Natural killer cell (primary cell): Measurements from ENCODE around the gene ATP9A. TPM values are rescaled to one million over a fixed set of nuclear protein-coding genes. Genes with fewer than 3 reads are reported as not detected.
"Not testable (repeated sequence)": the region's sequence is repeated elsewhere in the genome, so short reads cannot be mapped to it uniquely, and the experiment has no call there.

ENCODE experiments used
- ATAC-seq, 3 donors: fragments of 150-1000 bp in 2 of 3; fragments of 200-7000 bp in 1 of 3; cut with Tn5 transposase; 1 replicate in 1 of 3; 2 replicates in 2 of 3; pipeline ENCODE4 v1.10.0; 2021; ENCODE audit warnings: mild to moderate bottlenecking in 2 of 3, moderate library complexity in 2 of 3
- DNase-seq, 2 donors: peaks; one replicate each; pipeline versions ENCODE4 v3.0.0 to v3.0.0-alpha.2; 2013 to 2021; ENCODE audit warnings: mixed read lengths in 1 of 2
- H3K27ac ChIP-seq: one replicate; pipeline ENCODE4 v1.5.1; 2013; ENCODE audit warnings: mild to moderate bottlenecking, low read length
- H3K27me3 ChIP-seq: one replicate; pipeline ENCODE4 v1.6.1; 2013; ENCODE audit warnings: low read length; ENCODE audit not compliant: control insufficient read depth, insufficient read depth
- H3K36me3 ChIP-seq: one replicate; pipeline ENCODE4 v1.6.1; 2013; ENCODE audit warnings: low read length; ENCODE audit not compliant: control insufficient read depth, insufficient read depth
- H3K4me1 ChIP-seq: one replicate; pipeline ENCODE4 v1.6.1; 2013; ENCODE audit warnings: low read length; ENCODE audit not compliant: control insufficient read depth, insufficient read depth
- H3K4me3 ChIP-seq: one replicate; pipeline ENCODE4 v1.5.1; 2013; ENCODE audit warnings: low read length
- H3K9me3 ChIP-seq: one replicate; pipeline ENCODE4 v1.6.1; 2013; ENCODE audit warnings: low read length; ENCODE audit not compliant: control insufficient read depth, insufficient read depth
- H3K27ac Mint-ChIP-seq, 2 donors: one replicate each; pipeline ENCODE4 v1.8.0; 2022; ENCODE audit warnings: mild to moderate bottlenecking in 2 of 2, mixed read lengths in 2 of 2, moderate library complexity in 1 of 2
- H3K27me3 Mint-ChIP-seq, 2 donors: one replicate each; pipeline ENCODE4 v1.8.0; 2022; ENCODE audit warnings: low read depth in 2 of 2, mixed read lengths in 2 of 2
- H3K36me3 Mint-ChIP-seq: one replicate; pipeline ENCODE4 v1.8.0; 2022; ENCODE audit warnings: mixed read lengths
- H3K4me1 Mint-ChIP-seq, 2 donors: one replicate each; pipeline ENCODE4 v1.8.0; 2022; ENCODE audit warnings: mixed read lengths in 2 of 2
- H3K4me3 Mint-ChIP-seq: one replicate; pipeline ENCODE4 v1.8.0; 2022; ENCODE audit warnings: mild to moderate bottlenecking, moderate library complexity, mixed read lengths
- H3K9me3 Mint-ChIP-seq, 2 donors: one replicate each; pipeline ENCODE4 v1.8.0; 2022; ENCODE audit warnings: mixed read lengths in 2 of 2
- CTCF ChIP-seq: fragments of 200-600 bp; IDR thresholded peaks from one replicate; pipeline ENCODE4 v1.8.0; 2022; ENCODE audit warnings: antibody characterized with exemption
- WGBS: methylation state at CpG from one replicate; pipeline ENCODE4 v1.1.7; 2013; ENCODE audit warnings: missing lambda C conversion rate; ENCODE audit not compliant: insufficient coverage; 5-methylcytosine and 5-hydroxymethylcytosine counted together
- intact Hi-C: fragments of 100-400 bp; cut with micrococcal nuclease; formaldehyde crosslinking; loops from one replicate; pipeline ENCODE4 v1.14.2; 2022
- total RNA-seq, 4 donors: library from RNA; stranded (reverse); fragments of 120-200 nt in 1 of 4; gene quantifications; one replicate each; pipeline versions ENCODE4 v1.2.3 to v1.2.4, GENCODE V29; 2013 to 2022

ATP9A gene
- total RNA-seq, 3 donors from 2014 or later (not counting 1 experiment from before 2014, with no cell fraction given), result 1.4 to 46.8 (median 1.9) TPM

- Mint-ChIP-seq H3K4me1 (peaks cover 20 to 21% of the 10 kb centered on the region in 2 donors), H3K9me3 (no peaks in the 10 kb centered on the region), H3K27ac (peak overlapping the region in 1 of 2 donors; percentile 49), H3K4me3 (no peak overlapping the region), H3K36me3 (peaks cover 15% of the 10 kb centered on the region), H3K27me3 (peaks cover 0 to 3% of the 10 kb centered on the region in 2 donors)
- intact Hi-C loops, result loop anchor here (10.0 kb wide), 1 partner anchor 135 kb away; no protein-coding TSS in a partner anchor
- Histone ChIP-seq H3K4me1 (peaks cover 16% of the 10 kb centered on the region), H3K36me3 (no peaks in the 10 kb centered on the region), H3K27ac (no peak overlapping the region), H3K27me3 (no peaks in the 10 kb centered on the region), H3K9me3 (no peaks in the 10 kb centered on the region), H3K4me3 (no peak overlapping the region)
- 93% methylated on average over 5 of the region's 8 CpGs for WGBS
- DNase-seq, result no peak
- no peak for ATAC-seq
- no peak for TF ChIP-seq CTCF
Measured at GRCh38 chr20:51659491-51660050, 108.6 kb downstream of the ATP9A start.

GRCh38 chr20:51656726-51657260 is 111.4 kb downstream of the ATP9A start:
- WGBS, result 94% methylated on average over 20 of the region's 21 CpGs
- Mint-ChIP-seq H3K27ac (no peak overlapping the region), H3K9me3 (no peaks in the 10 kb centered on the region), H3K4me3 (no peak overlapping the region), H3K27me3 (peaks cover 0 to 3% of the 10 kb centered on the region in 2 donors), H3K4me1 (peaks cover 12 to 16% of the 10 kb centered on the region in 2 donors), H3K36me3 (peaks cover 15% of the 10 kb centered on the region)
- Histone ChIP-seq H3K27ac (no peak overlapping the region), H3K9me3 (no peaks in the 10 kb centered on the region), H3K4me1 (peaks cover 10% of the 10 kb centered on the region), H3K4me3 (no peak overlapping the region), H3K27me3 (no peaks in the 10 kb centered on the region), H3K36me3 (no peaks in the 10 kb centered on the region)
- DNase-seq (no peak), ATAC-seq (no peak)
- intact Hi-C loops, result no loop called here
- no peak for TF ChIP-seq CTCF

- WGBS, result 97% methylated on average over 4 of the region's 5 CpGs
- H3K4me1 ChIP-seq, DNase-seq, H3K27ac ChIP-seq, H3K9me3 ChIP-seq, H3K27me3 Mint-ChIP-seq, H3K36me3 ChIP-seq, H3K4me3 Mint-ChIP-seq, H3K27ac Mint-ChIP-seq, H3K4me3 ChIP-seq, H3K9me3 Mint-ChIP-seq, intact Hi-C loops, ATAC-seq, H3K27me3 ChIP-seq: not testable (repeated sequence)
- H3K36me3 Mint-ChIP-seq, result peaks cover 15% of the 10 kb centered on the region
- H3K4me1 Mint-ChIP-seq, result peaks cover 7 to 10% of the 10 kb centered on the region in 2 donors
Measured at GRCh38 chr20:51656089-51656488, 112.1 kb downstream of the ATP9A start.

GRCh38 chr20:51654495-51654894 is 113.7 kb downstream of the ATP9A start:
- peaks cover 0 to 5% of the 10 kb centered on the region in 2 donors for H3K4me1 Mint-ChIP-seq
- Histone ChIP-seq H3K27me3 (no peaks in the 10 kb centered on the region), H3K4me3 (no peak overlapping the region), H3K4me1 (peaks cover 5% of the 10 kb centered on the region), H3K9me3 (no peaks in the 10 kb centered on the region), H3K36me3 (no peaks in the 10 kb centered on the region), H3K27ac (no peak overlapping the region)
- H3K27ac Mint-ChIP-seq, result no peak overlapping the region
- H3K9me3 Mint-ChIP-seq, result no peaks in the 10 kb centered on the region
- DNase-seq, result no peak
- WGBS, result 91% methylated on average over 5 of the region's 5 CpGs
- H3K36me3 Mint-ChIP-seq, result peaks cover 15% of the 10 kb centered on the region
- ATAC-seq, result no peak
- no peak for TF ChIP-seq CTCF
- intact Hi-C loops, result no loop called here
- H3K27me3 Mint-ChIP-seq, result peaks cover 0 to 3% of the 10 kb centered on the region in 2 donors
- H3K4me3 Mint-ChIP-seq, result no peak overlapping the region
